OCI-LY3 (cell line): ENCODE data around the gene CCDC13.

ENCODE experiments used
- H2AFZ ChIP-seq: fragments of 200-600, 300-600 bp; shearing (Covaris generic); 2 replicates; pipeline ENCODE4 v1.6.0; 2014; ENCODE audit warnings: antibody characterized with exemption, low read depth, low read length
- H3K27ac ChIP-seq: fragments of 200-600, 300-600 bp; sonication (generic); 2 replicates; pipeline ENCODE4 v1.5.1; 2014; ENCODE audit warnings: mild to moderate bottlenecking, low read length, moderate library complexity, mixed read lengths
- H3K27me3 ChIP-seq: fragments of 200-600, 300-600 bp; sonication (generic); 2 replicates; pipeline ENCODE4 v1.6.1; 2014; ENCODE audit warnings: low read depth, low read length, mixed read lengths
- H3K36me3 ChIP-seq: fragments of 200-600, 300-600 bp; sonication (generic); replicated peaks from 2 replicates; pipeline ENCODE3; 2014; ENCODE audit warnings: low read depth, low read length, mixed read lengths
- H3K4me1 ChIP-seq: fragments of 300-600, 200-600 bp; sonication (generic); 2 replicates; pipeline ENCODE4 v1.6.1; 2014; ENCODE audit warnings: low read length, mixed read lengths
- H3K4me2 ChIP-seq: fragments of 200-600, 300-600 bp; sonication (generic); 2 replicates; pipeline ENCODE4 v1.6.1; 2014; ENCODE audit warnings: low read length, mixed read lengths
- H3K4me3 ChIP-seq: fragments of 300-600, 200-600 bp; sonication (generic); 2 replicates; pipeline ENCODE4 v1.5.1; 2014; ENCODE audit warnings: antibody characterized with exemption, mild to moderate bottlenecking, low read length, moderate library complexity
- H3K79me2 ChIP-seq: fragments of 300-600, 200-600 bp; shearing (Covaris generic); 2 replicates; pipeline ENCODE4 v1.6.1; 2014; ENCODE audit warnings: mild to moderate bottlenecking, low read length, mixed read lengths
- H3K9ac ChIP-seq: fragments of 300-600, 200-600 bp; shearing (Covaris generic); 2 replicates; pipeline ENCODE4 v1.6.0; 2014; ENCODE audit warnings: mild to moderate bottlenecking, low read length, moderate library complexity
- H3K9me3 ChIP-seq: fragments of 200-600, 300-600 bp; shearing (Covaris generic); 2 replicates; pipeline ENCODE4 v1.6.1; 2014; ENCODE audit warnings: low read length, mixed read lengths; ENCODE audit not compliant: insufficient read depth
- H4K20me1 ChIP-seq: fragments of 200-600, 300-600 bp; sonication (generic); 2 replicates; pipeline ENCODE4 v1.6.1; 2016; ENCODE audit warnings: low read length, mixed read lengths; ENCODE audit not compliant: insufficient read depth
- CTCF ChIP-seq: fragments of 200-600, 300-600 bp; sonication (generic); IDR thresholded peaks from 2 replicates; pipeline ENCODE4 v1.5.1; 2014; ENCODE audit warnings: antibody characterized with exemption, low read length, low read depth
- EZH2phosphoT487 ChIP-seq: fragments of 200-600 bp; shearing (Covaris generic); IDR thresholded peaks from 2 replicates; pipeline ENCODE4 v1.6.1; 2018; ENCODE audit warnings: antibody characterized with exemption, mixed run types, low read depth

CCDC13 gene

DNA sequence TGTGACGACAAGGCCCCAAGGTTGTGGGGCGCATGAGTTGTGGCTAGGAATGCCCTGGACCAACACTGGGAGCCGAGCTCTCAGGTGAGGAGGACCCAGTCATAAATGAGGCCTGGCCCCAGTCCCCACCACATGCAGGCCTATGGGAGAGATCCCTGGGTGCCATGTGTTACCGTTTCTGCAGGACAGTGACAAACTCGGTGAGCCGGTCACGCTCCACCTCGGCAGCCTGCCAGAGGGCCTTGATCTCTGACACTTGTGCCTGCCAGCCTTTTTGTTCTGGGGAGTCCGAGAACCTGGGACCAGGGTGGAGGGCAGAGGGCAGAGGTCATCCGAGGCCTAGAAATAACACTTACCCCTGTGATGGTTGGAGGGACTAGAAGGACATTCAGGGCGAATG, 42.8 kb downstream of the CCDC13 start:
- Histone ChIP-seq H3K27ac (no peak overlapping the region), H3K4me3 (no peak overlapping the region), H4K20me1 (no peaks in the 10 kb centered on the region), H3K9me3 (no peaks in the 10 kb centered on the region), H3K4me1 (peaks cover 13% of the 10 kb centered on the region), H3K27me3 (peaks cover 6% of the 10 kb centered on the region; the same call in 1 of the 2 replicates), H2AFZ (no peak overlapping the region), H3K79me2 (no peaks in the 10 kb centered on the region), H3K4me2 (no peak overlapping the region), H3K36me3 (no peaks in the 10 kb centered on the region), H3K9ac (no peak overlapping the region)
- TF ChIP-seq CTCF (no peak), EZH2phosphoT487 (no peak)

DNA sequence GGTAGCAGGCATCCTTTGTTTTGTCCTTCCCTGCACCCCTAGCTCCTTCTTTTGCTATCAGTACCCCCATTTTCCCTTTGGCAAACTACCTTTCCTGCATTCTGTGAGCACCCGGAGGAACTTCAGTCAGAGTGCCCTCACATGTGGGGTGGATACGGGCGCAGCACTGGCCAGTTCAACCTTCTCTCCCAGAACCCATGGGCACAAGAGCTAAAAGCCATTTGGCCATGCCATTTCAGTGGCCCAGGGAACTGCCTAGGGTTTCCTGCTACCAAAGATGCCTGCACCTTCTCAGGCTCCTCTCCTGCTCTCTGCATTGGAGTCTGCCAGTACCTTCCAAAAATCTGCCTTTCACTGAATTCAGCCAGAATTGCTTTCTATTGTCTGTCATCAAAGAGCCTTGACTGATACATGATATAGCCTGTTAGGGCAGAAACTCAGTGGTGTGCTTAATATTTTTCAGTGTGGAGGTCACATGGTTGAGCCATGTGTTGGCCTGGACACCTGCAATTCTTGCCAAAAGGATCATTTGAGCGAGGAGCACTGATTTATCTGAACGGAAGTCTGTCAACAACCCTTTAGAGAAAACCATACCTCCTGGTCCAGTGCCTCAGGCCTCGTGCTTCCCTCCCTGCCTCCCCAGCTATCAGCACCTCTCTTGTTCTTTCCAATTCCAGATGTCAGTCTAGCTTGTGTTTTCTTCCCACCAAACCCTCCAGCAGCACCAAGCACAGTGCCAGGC, 43.5 kb downstream of the CCDC13 start:
- Histone ChIP-seq H3K27me3 (peaks cover 6% of the 10 kb centered on the region; the same call in 1 of the 2 replicates), H4K20me1 (no peaks in the 10 kb centered on the region), H3K4me3 (no peak overlapping the region), H3K36me3 (no peaks in the 10 kb centered on the region), H3K4me2 (no peak overlapping the region), H3K4me1 (peaks cover 13% of the 10 kb centered on the region), H3K79me2 (no peaks in the 10 kb centered on the region), H3K9ac (no peak overlapping the region), H3K9me3 (no peaks in the 10 kb centered on the region), H3K27ac (no peak overlapping the region), H2AFZ (no peak overlapping the region)
- no peak for TF ChIP-seq CTCF
- TF ChIP-seq EZH2phosphoT487: no peak

- H3K27ac ChIP-seq: no peak overlapping the region
- H2AFZ ChIP-seq: no peak overlapping the region
- no peak overlapping the region for H3K9ac ChIP-seq
- H3K4me3 ChIP-seq: no peak overlapping the region
- H3K36me3 ChIP-seq: no peaks in the 10 kb centered on the region
- TF ChIP-seq CTCF (no peak), EZH2phosphoT487 (no peak)
- no peaks in the 10 kb centered on the region for H3K9me3 ChIP-seq
- H3K79me2 ChIP-seq: no peaks in the 10 kb centered on the region
- no peaks in the 10 kb centered on the region for H4K20me1 ChIP-seq
- peaks cover 13% of the 10 kb centered on the region for H3K4me1 ChIP-seq
- H3K27me3 ChIP-seq: peaks cover 6% of the 10 kb centered on the region; the same call in 1 of the 2 replicates
- no peak overlapping the region for H3K4me2 ChIP-seq
Observed at GRCh38 chr3:42728668-42729364, 44.2 kb downstream of the CCDC13 start.

DNA sequence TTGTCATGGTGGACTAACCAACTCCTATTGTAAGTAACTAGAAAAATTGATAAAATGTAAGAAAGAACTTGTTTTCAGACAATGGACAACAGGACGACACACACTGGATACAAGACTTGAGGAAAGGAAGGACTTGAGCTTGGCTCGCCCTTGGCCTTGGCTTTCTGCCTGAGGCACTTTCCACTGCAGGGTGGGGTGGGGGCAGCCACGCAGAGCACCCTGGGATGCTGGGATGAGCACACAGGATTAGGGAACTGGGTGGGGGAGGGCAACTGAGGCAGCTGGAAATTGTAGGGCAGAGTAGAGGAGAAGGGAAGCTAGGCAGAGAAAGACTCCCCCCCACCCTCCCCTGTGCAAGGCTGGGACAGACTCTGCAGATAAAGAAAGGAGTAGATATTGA, 45.0 kb downstream of the CCDC13 start:
- H3K9ac ChIP-seq: no peak overlapping the region
- H3K4me3 ChIP-seq: no peak overlapping the region
- H3K27ac ChIP-seq: no peak overlapping the region
- H2AFZ ChIP-seq: no peak overlapping the region
- H4K20me1 ChIP-seq: no peaks in the 10 kb centered on the region
- no peak overlapping the region for H3K4me2 ChIP-seq
- TF ChIP-seq EZH2phosphoT487: no peak
- TF ChIP-seq CTCF: no peak
- no peaks in the 10 kb centered on the region for H3K79me2 ChIP-seq
- peaks cover 13% of the 10 kb centered on the region for H3K4me1 ChIP-seq
- H3K9me3 ChIP-seq: no peaks in the 10 kb centered on the region
- no peaks in the 10 kb centered on the region for H3K36me3 ChIP-seq
- peaks cover 8% of the 10 kb centered on the region; the same call in 1 of the 2 replicates for H3K27me3 ChIP-seq
